Activated T-helper 17 cell treated with anti-CD3 and anti-CD28 coated beads, Interleukin-2, amount 50 U/mL, for 72 hours (primary cell): ENCODE measurements around the gene OS9. TPM values are rescaled to one million over a fixed set of nuclear protein-coding genes. Genes with fewer than 3 reads are reported as not detected.
"Not testable (repeated sequence)": the region's sequence is repeated elsewhere in the genome, so short reads cannot be mapped to it uniquely, and the experiment has no call there.

ENCODE experiments used
- ATAC-seq: fragments of 150-1000 bp; cut with Tn5 transposase; replicated peaks from 2 replicates; pipeline ENCODE4 v1.10.0; 2021; ENCODE audit warnings: mild to moderate bottlenecking, moderate library complexity
- H3K27ac Mint-ChIP-seq: one replicate; pipeline ENCODE4 v1.8.0; 2022; ENCODE audit warnings: mixed read lengths
- H3K27me3 Mint-ChIP-seq: one replicate; pipeline ENCODE4 v1.8.0; 2022; ENCODE audit warnings: mixed read lengths
- H3K36me3 Mint-ChIP-seq: one replicate; pipeline ENCODE4 v1.8.0; 2022; ENCODE audit warnings: low read depth, mild to moderate bottlenecking, mixed read lengths
- H3K4me1 Mint-ChIP-seq: one replicate; pipeline ENCODE4 v1.8.0; 2022; ENCODE audit warnings: mixed read lengths
- H3K4me3 Mint-ChIP-seq: one replicate; pipeline ENCODE4 v1.8.0; 2022; ENCODE audit warnings: mild to moderate bottlenecking, mixed read lengths
- H3K9me3 Mint-ChIP-seq: one replicate; pipeline ENCODE4 v1.8.0; 2022; ENCODE audit warnings: mixed read lengths
- total RNA-seq, 2 donors: library from RNA; stranded (reverse); gene quantifications; one replicate each; pipeline ENCODE4 v1.2.3, GENCODE V29; 2022

OS9 gene
- total RNA-seq, 2 donors from 2014 or later = 107 to 114 TPM

DNA sequence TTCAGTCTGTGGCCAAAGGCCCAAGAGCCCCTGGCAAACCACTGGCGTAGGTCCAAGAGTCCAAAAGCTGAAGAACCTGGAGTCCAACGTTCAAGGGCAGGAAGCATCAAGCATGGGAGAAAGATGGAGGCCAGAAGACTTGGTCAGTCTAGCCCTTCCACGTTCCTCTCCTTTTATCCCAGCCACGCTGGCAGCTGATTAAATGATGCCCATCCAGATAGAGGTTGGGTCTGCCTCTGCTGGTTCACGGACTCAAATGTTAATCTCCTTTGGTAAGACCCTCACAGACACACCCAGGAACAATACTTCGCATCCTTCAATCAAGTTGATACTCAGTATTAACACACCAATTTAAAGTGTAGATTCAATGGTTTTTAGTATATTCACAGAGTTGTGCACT lies 21.1 kb upstream of the OS9 start:
- Mint-ChIP-seq H3K36me3 (no peaks in the 10 kb centered on the region), H3K27ac (no peak overlapping the region), H3K9me3 (no peaks in the 10 kb centered on the region), H3K4me1 (no peaks in the 10 kb centered on the region), H3K4me3 (no peak overlapping the region), H3K27me3 (peaks cover 8% of the 10 kb centered on the region)
- no peak for ATAC-seq

DNA sequence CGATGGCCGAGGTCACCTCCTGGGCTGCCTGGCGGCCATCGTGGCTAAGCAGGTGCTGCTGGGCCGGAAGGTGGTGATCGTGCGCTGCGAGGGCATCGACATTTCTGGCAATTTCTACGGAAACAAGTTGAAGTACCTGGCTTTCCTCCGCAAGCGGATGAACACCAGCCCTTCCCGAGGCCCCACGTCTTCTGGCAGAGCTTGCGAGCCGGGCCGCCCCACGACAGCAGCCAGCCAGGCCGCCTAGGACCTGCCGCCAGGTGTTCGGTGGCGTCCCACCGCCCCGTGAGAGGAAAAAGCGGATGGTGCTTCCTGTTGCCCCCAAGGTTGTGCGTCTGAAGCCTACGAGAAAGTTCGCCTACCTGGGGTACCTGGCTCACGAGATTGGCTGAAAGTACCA lies 19.2 kb upstream of the OS9 start:
- Mint-ChIP-seq H3K4me3 (no peak overlapping the region), H3K36me3 (no peaks in the 10 kb centered on the region), H3K4me1 (no peaks in the 10 kb centered on the region), H3K27me3 (peaks cover 8% of the 10 kb centered on the region), H3K27ac (no peak overlapping the region), H3K9me3 (no peaks in the 10 kb centered on the region)
- no peak for ATAC-seq

GRCh38 chr12:57677947-57678346 lies 16.0 kb upstream of the OS9 start:
- not testable (repeated sequence) for H3K4me1 Mint-ChIP-seq, H3K27ac Mint-ChIP-seq, ATAC-seq, H3K9me3 Mint-ChIP-seq, H3K4me3 Mint-ChIP-seq, H3K27me3 Mint-ChIP-seq, H3K36me3 Mint-ChIP-seq

DNA sequence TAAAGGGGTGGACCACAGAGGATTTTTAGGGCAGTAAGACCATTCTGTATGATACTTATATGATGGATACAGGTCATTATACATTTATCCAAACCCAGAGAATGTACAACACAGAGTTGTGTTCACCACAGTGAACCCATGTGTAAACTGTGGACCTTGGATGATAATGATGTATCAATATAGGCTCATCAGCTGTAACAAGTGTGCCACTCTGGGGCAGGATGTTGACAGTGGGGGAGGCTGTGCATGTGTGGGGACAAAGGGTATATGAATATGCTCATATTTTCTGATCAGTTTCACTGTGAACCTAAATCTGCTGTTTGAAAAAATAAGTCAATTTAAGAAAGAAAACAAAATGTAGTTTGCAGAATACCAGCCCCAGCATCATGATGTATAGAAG lies 14.2 kb upstream of the OS9 start:
- Mint-ChIP-seq H3K27me3 (peaks cover 2% of the 10 kb centered on the region), H3K4me1 (no peaks in the 10 kb centered on the region), H3K4me3 (no peak overlapping the region), H3K9me3 (no peaks in the 10 kb centered on the region), H3K36me3 (no peaks in the 10 kb centered on the region), H3K27ac (no peak overlapping the region)
- no peak for ATAC-seq

DNA sequence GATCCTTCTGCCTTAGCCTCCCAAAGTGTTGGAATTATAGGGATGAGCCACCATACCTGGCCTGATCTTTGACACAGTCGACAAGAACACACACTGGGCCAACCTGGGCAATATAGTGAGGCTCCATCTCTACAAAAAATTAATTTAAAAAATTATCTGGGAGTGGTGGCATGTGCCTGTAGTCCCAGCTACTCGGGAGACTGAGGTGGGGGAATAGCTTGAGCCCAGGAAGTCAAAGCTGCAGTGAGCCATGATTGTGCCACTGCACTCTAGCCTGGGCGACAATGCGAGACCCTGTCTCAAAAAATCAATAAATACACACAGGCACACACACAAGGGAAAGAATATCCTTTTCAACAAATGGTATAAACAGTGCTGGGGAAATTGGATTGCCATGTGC lies 6.1 kb upstream of the OS9 start:
- H3K27ac Mint-ChIP-seq = no peak overlapping the region
- ATAC-seq = no peak
- no peaks in the 10 kb centered on the region for H3K36me3 Mint-ChIP-seq
- no peaks in the 10 kb centered on the region for H3K9me3 Mint-ChIP-seq
- H3K4me1 Mint-ChIP-seq = no peaks in the 10 kb centered on the region
- no peak overlapping the region for H3K4me3 Mint-ChIP-seq
- peaks cover 22% of the 10 kb centered on the region for H3K27me3 Mint-ChIP-seq

DNA sequence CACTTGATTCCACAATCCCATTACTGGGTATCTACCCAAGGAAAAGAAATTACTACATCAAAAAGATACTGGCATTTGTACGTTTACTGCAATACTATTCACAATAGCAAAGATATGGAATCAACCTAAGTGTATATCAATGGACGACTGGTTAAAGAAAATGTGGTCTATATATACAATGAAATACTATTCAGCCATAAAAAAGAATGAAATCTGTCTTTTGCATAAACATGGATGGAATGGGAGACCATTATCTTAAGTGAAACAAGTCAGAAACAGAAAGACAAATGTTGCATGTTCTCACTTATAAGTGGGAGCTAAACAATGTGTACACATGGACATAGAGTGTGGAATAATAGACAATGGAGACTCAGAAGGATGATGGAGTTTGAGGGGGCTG lies 5.0 kb upstream of the OS9 start:
- ATAC-seq = no peak
- H3K9me3 Mint-ChIP-seq = no peaks in the 10 kb centered on the region
- H3K36me3 Mint-ChIP-seq = no peaks in the 10 kb centered on the region
- no peak overlapping the region for H3K27ac Mint-ChIP-seq
- no peaks in the 10 kb centered on the region for H3K4me1 Mint-ChIP-seq
- no peak overlapping the region for H3K4me3 Mint-ChIP-seq
- peaks cover 22% of the 10 kb centered on the region for H3K27me3 Mint-ChIP-seq

- Mint-ChIP-seq H3K36me3 (peaks cover 24% of the 10 kb centered on the region), H3K4me1 (no peaks in the 10 kb centered on the region), H3K27me3 (peaks cover 10% of the 10 kb centered on the region), H3K9me3 (no peaks in the 10 kb centered on the region), H3K27ac (no peak overlapping the region), H3K4me3 (no peak overlapping the region)
- ATAC-seq = no peak
These were observed 1.4 kb upstream of the OS9 start for GRCh38 chr12:57692500-57692899.

DNA sequence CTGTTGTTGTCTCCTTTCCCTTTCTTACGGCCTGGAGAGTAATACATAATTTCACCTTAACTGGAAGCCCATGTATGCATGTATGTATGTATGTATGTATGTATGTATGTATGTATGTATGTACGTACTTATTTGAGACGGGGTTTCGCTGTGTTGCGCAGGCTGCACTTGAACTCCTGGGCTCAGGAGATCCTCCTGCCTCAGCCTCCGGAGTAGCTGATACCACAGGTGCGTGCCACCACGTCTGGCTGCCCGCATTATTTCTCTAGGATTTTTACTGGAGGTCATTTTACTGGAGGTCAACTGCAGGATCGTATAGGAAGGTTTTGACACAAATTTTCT lies 644 bp upstream of the OS9 start:
- no peaks in the 10 kb centered on the region for H3K4me1 Mint-ChIP-seq
- H3K27me3 Mint-ChIP-seq = peaks cover 7% of the 10 kb centered on the region
- no peaks in the 10 kb centered on the region for H3K9me3 Mint-ChIP-seq
- ATAC-seq = peak; percentile 1
- H3K4me3 Mint-ChIP-seq = no peak overlapping the region
- peaks cover 32% of the 10 kb centered on the region for H3K36me3 Mint-ChIP-seq
- H3K27ac Mint-ChIP-seq = no peak overlapping the region

GRCh38 chr12:57694459-57695019 lies 607 bp downstream of the OS9 start:
- Mint-ChIP-seq H3K27me3 (peaks cover 5% of the 10 kb centered on the region), H3K4me1 (no peaks in the 10 kb centered on the region), H3K9me3 (no peaks in the 10 kb centered on the region), H3K36me3 (peaks cover 45% of the 10 kb centered on the region), H3K27ac (no peak overlapping the region), H3K4me3 (no peak overlapping the region)
- ATAC-seq = no peak

DNA sequence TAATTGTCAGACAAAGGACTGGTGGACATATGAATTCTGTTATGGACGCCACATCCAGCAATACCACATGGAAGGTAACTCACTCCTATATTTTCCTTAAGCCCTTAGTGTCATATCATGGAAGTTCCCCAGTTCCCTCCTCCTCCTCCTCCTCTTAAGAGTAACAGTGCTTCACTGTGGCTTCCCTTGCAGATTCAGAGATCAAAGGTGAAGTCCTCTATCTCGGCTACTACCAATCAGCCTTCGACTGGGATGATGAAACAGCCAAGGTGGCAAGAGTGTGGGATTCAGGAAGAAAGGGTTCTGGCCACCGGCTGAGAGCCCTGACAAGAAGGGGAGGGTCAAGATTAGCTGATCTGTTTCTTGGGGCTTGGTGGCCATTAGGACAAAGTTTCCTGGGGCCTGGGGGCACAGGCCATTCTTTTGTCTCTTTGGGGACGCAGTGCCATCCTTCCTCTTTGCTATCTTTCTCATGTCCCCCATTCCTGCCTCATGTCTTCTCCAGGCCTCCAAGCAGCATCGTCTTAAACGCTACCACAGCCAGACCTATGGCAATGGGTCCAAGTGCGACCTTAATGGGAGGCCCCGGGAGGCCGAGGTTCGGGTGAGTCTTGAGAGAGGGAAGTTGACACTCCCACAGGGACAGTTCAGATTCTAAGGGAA lies 2.0 kb downstream of the OS9 start:
- Mint-ChIP-seq H3K4me1 (peaks cover 5% of the 10 kb centered on the region), H3K36me3 (peaks cover 58% of the 10 kb centered on the region), H3K27me3 (no peaks in the 10 kb centered on the region), H3K4me3 (no peak overlapping the region), H3K9me3 (no peaks in the 10 kb centered on the region), H3K27ac (no peak overlapping the region)
- ATAC-seq = no peak

DNA sequence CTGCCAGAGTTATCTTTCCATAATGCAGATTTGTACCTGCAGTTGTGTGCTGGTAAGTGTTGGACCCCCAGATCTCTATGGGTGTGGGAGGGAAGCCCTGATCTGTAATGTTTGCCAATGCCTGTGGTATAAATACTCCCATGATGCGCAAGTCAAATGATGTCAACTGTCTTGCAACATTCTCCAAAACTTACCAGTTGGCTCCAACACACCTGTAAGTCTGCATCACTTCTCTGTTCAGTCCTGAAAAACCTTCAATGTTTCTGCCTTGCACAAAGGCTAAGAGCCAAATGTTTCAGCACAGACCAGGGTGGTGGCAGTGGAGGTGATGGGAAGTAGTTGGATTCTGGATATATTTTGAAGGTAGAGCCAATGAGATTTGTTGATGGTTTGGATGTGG lies 3.1 kb downstream of the OS9 start:
- H3K4me1 Mint-ChIP-seq = peaks cover 5% of the 10 kb centered on the region
- no peak overlapping the region for H3K27ac Mint-ChIP-seq
- no peak for ATAC-seq
- no peaks in the 10 kb centered on the region for H3K27me3 Mint-ChIP-seq
- H3K4me3 Mint-ChIP-seq = no peak overlapping the region
- peaks cover 61% of the 10 kb centered on the region for H3K36me3 Mint-ChIP-seq
- no peaks in the 10 kb centered on the region for H3K9me3 Mint-ChIP-seq

GRCh38 chr12:57698414-57698813 lies 4.5 kb downstream of the OS9 start:
- H3K27ac Mint-ChIP-seq = no peak overlapping the region
- H3K4me1 Mint-ChIP-seq = peaks cover 5% of the 10 kb centered on the region
- no peaks in the 10 kb centered on the region for H3K27me3 Mint-ChIP-seq
- H3K36me3 Mint-ChIP-seq = peaks cover 74% of the 10 kb centered on the region
- H3K9me3 Mint-ChIP-seq = no peaks in the 10 kb centered on the region
- no peak overlapping the region for H3K4me3 Mint-ChIP-seq
- no peak for ATAC-seq

GRCh38 chr12:57700317-57700716 lies 6.4 kb downstream of the OS9 start:
- no peaks in the 10 kb centered on the region for H3K9me3 Mint-ChIP-seq

DNA sequence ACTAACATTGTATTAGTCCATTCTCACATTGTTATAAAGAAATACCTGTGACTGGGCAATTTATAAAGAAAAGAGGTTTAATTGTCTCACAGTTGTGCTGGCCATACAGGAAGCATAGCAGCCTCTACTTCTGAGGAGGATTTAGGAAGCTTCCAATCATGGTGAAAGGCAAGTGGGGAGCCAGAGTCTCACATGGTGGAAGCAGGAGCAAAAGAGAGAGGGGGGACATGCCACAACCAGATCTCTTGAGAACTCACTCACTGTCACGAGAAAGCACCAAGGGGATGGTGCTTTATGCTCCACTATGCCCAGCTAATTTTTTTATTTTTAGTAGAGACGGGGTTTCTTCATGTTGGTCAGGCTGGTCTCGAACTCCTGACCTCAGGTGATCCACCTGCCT lies 13.3 kb downstream of the OS9 start:
- peaks cover 97% of the 10 kb centered on the region for H3K36me3 Mint-ChIP-seq
- no peaks in the 10 kb centered on the region for H3K4me1 Mint-ChIP-seq
- H3K4me3 Mint-ChIP-seq = no peak overlapping the region
- H3K9me3 Mint-ChIP-seq = no peaks in the 10 kb centered on the region
- no peak for ATAC-seq
- no peaks in the 10 kb centered on the region for H3K27me3 Mint-ChIP-seq
- H3K27ac Mint-ChIP-seq = no peak overlapping the region

More at GRCh38 chr12:57700317-57700716, 6.4 kb downstream of the OS9 start:
- peak overlapping the region; percentile 43 for H3K27ac Mint-ChIP-seq
- H3K4me3 Mint-ChIP-seq = no peak overlapping the region
- ATAC-seq = no peak
- peaks cover 90% of the 10 kb centered on the region for H3K36me3 Mint-ChIP-seq
- H3K27me3 Mint-ChIP-seq = no peaks in the 10 kb centered on the region
- peaks cover 5% of the 10 kb centered on the region for H3K4me1 Mint-ChIP-seq

DNA sequence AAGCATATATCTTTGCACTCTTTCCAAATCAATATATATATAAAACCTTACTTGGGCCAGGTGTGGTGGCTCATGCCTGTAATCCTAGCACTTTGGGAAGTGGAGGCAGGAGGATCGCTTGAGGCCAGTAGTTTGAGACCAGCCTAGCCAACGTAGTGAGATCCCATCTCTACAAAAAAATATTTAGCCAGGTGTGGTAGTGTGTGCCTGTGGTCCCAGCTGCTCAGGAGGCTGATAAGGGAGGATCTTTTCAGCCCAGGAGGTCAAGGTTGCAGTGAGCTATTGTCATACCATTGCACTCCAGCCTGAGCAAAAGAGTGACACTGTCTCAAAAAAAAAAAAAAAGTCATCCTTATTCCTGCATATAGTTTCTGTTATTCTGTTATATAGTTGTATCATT lies 14.4 kb downstream of the OS9 start:
- no peak overlapping the region for H3K27ac Mint-ChIP-seq
- no peaks in the 10 kb centered on the region for H3K27me3 Mint-ChIP-seq
- H3K4me1 Mint-ChIP-seq = no peaks in the 10 kb centered on the region
- H3K36me3 Mint-ChIP-seq = peaks cover 90% of the 10 kb centered on the region
- H3K9me3 Mint-ChIP-seq = no peaks in the 10 kb centered on the region
- no peak overlapping the region for H3K4me3 Mint-ChIP-seq
- ATAC-seq = no peak

GRCh38 chr12:57712701-57713100 lies 18.8 kb downstream of the OS9 start:
- no peak overlapping the region for H3K27ac Mint-ChIP-seq
- H3K9me3 Mint-ChIP-seq = no peaks in the 10 kb centered on the region
- H3K36me3 Mint-ChIP-seq = peaks cover 77% of the 10 kb centered on the region
- H3K4me1 Mint-ChIP-seq = no peaks in the 10 kb centered on the region
- ATAC-seq = no peak
- no peak overlapping the region for H3K4me3 Mint-ChIP-seq
- no peaks in the 10 kb centered on the region for H3K27me3 Mint-ChIP-seq
